OCI-LY3 (cell line): ENCODE results near the gene HOXA7.

Source experiments
- H2AFZ ChIP-seq: fragments of 200-600, 300-600 bp; shearing (Covaris generic); 2 replicates; pipeline ENCODE4 v1.6.0; 2014; ENCODE audit warnings: antibody characterized with exemption, low read depth, low read length
- H3K27ac ChIP-seq: fragments of 200-600, 300-600 bp; sonication (generic); 2 replicates; pipeline ENCODE4 v1.5.1; 2014; ENCODE audit warnings: mild to moderate bottlenecking, low read length, moderate library complexity, mixed read lengths
- H3K27me3 ChIP-seq: fragments of 200-600, 300-600 bp; sonication (generic); 2 replicates; pipeline ENCODE4 v1.6.1; 2014; ENCODE audit warnings: low read depth, low read length, mixed read lengths
- H3K36me3 ChIP-seq: fragments of 200-600, 300-600 bp; sonication (generic); replicated peaks from 2 replicates; pipeline ENCODE3; 2014; ENCODE audit warnings: low read depth, low read length, mixed read lengths
- H3K4me1 ChIP-seq: fragments of 300-600, 200-600 bp; sonication (generic); 2 replicates; pipeline ENCODE4 v1.6.1; 2014; ENCODE audit warnings: low read length, mixed read lengths
- H3K4me2 ChIP-seq: fragments of 200-600, 300-600 bp; sonication (generic); 2 replicates; pipeline ENCODE4 v1.6.1; 2014; ENCODE audit warnings: low read length, mixed read lengths
- H3K4me3 ChIP-seq: fragments of 300-600, 200-600 bp; sonication (generic); 2 replicates; pipeline ENCODE4 v1.5.1; 2014; ENCODE audit warnings: antibody characterized with exemption, mild to moderate bottlenecking, low read length, moderate library complexity
- H3K79me2 ChIP-seq: fragments of 300-600, 200-600 bp; shearing (Covaris generic); 2 replicates; pipeline ENCODE4 v1.6.1; 2014; ENCODE audit warnings: mild to moderate bottlenecking, low read length, mixed read lengths
- H3K9ac ChIP-seq: fragments of 300-600, 200-600 bp; shearing (Covaris generic); 2 replicates; pipeline ENCODE4 v1.6.0; 2014; ENCODE audit warnings: mild to moderate bottlenecking, low read length, moderate library complexity
- H3K9me3 ChIP-seq: fragments of 200-600, 300-600 bp; shearing (Covaris generic); 2 replicates; pipeline ENCODE4 v1.6.1; 2014; ENCODE audit warnings: low read length, mixed read lengths; ENCODE audit not compliant: insufficient read depth
- H4K20me1 ChIP-seq: fragments of 200-600, 300-600 bp; sonication (generic); 2 replicates; pipeline ENCODE4 v1.6.1; 2016; ENCODE audit warnings: low read length, mixed read lengths; ENCODE audit not compliant: insufficient read depth
- CTCF ChIP-seq: fragments of 200-600, 300-600 bp; sonication (generic); IDR thresholded peaks from 2 replicates; pipeline ENCODE4 v1.5.1; 2014; ENCODE audit warnings: antibody characterized with exemption, low read length, low read depth
- EZH2phosphoT487 ChIP-seq: fragments of 200-600 bp; shearing (Covaris generic); IDR thresholded peaks from 2 replicates; pipeline ENCODE4 v1.6.1; 2018; ENCODE audit warnings: antibody characterized with exemption, mixed run types, low read depth

Gene HOXA7

GRCh38 chr7:27145914-27146412 is 10.5 kb downstream of the HOXA7 start:
- H3K9me3 ChIP-seq = no peaks in the 10 kb centered on the region
- TF ChIP-seq EZH2phosphoT487 (no peak), CTCF (no peak)
- no peaks in the 10 kb centered on the region; the same call in 1 of the 2 replicates for H3K27me3 ChIP-seq
- H3K9ac ChIP-seq = no peak overlapping the region
- no peaks in the 10 kb centered on the region for H4K20me1 ChIP-seq
- no peaks in the 10 kb centered on the region for H3K36me3 ChIP-seq
- H3K4me1 ChIP-seq = peaks cover 9% of the 10 kb centered on the region; the same call in 1 of the 2 replicates
- H2AFZ ChIP-seq = no peak overlapping the region
- no peak overlapping the region for H3K27ac ChIP-seq
- no peak overlapping the region for H3K4me2 ChIP-seq
- peaks cover 12% of the 10 kb centered on the region for H3K79me2 ChIP-seq
- H3K4me3 ChIP-seq = no peak overlapping the region

- Histone ChIP-seq H3K36me3 (no peaks in the 10 kb centered on the region), H3K27me3 (no peaks in the 10 kb centered on the region; the same call in 1 of the 2 replicates), H3K4me1 (peaks cover 9% of the 10 kb centered on the region; the same call in 1 of the 2 replicates), H4K20me1 (no peaks in the 10 kb centered on the region), H2AFZ (no peak overlapping the region), H3K4me2 (no peak overlapping the region), H3K9me3 (no peaks in the 10 kb centered on the region), H3K79me2 (peaks cover 12% of the 10 kb centered on the region), H3K27ac (no peak overlapping the region), H3K9ac (no peak overlapping the region), H3K4me3 (no peak overlapping the region)
- TF ChIP-seq EZH2phosphoT487 (no peak), CTCF (no peak)
Observed at GRCh38 chr7:27145165-27145913, 11.1 kb downstream of the HOXA7 start.

- H3K4me2 ChIP-seq = no peak overlapping the region
- no peak for TF ChIP-seq EZH2phosphoT487
- no peak for TF ChIP-seq CTCF
- peaks cover 7% of the 10 kb centered on the region for H3K79me2 ChIP-seq
- H4K20me1 ChIP-seq = no peaks in the 10 kb centered on the region
- H3K27me3 ChIP-seq = no peaks in the 10 kb centered on the region; the same call in 1 of the 2 replicates
- no peak overlapping the region for H2AFZ ChIP-seq
- no peaks in the 10 kb centered on the region for H3K36me3 ChIP-seq
- H3K9me3 ChIP-seq = no peaks in the 10 kb centered on the region
- H3K27ac ChIP-seq = no peak overlapping the region
- H3K4me3 ChIP-seq = no peak overlapping the region
- H3K9ac ChIP-seq = no peak overlapping the region
- peaks cover 9% of the 10 kb centered on the region; the same call in 1 of the 2 replicates for H3K4me1 ChIP-seq
Observed at GRCh38 chr7:27144781-27145164, 11.7 kb downstream of the HOXA7 start.

- no peak overlapping the region for H2AFZ ChIP-seq
- H3K9me3 ChIP-seq = no peaks in the 10 kb centered on the region
- TF ChIP-seq CTCF (no peak), EZH2phosphoT487 (no peak)
- H3K4me1 ChIP-seq = peaks cover 5% of the 10 kb centered on the region; the same call in 1 of the 2 replicates
- H3K4me3 ChIP-seq = no peak overlapping the region
- no peak overlapping the region for H3K27ac ChIP-seq
- peaks cover 1% of the 10 kb centered on the region for H3K79me2 ChIP-seq
- no peak overlapping the region for H3K9ac ChIP-seq
- H4K20me1 ChIP-seq = no peaks in the 10 kb centered on the region
- peak overlapping the region; percentile 31; the same call in 1 of the 2 replicates for H3K4me2 ChIP-seq
- no peaks in the 10 kb centered on the region; the same call in 1 of the 2 replicates for H3K27me3 ChIP-seq
- no peaks in the 10 kb centered on the region for H3K36me3 ChIP-seq
Observed at GRCh38 chr7:27143950-27144780, 12.3 kb downstream of the HOXA7 start.
